ENCODE measurements around the gene KSR2.

DNA sequence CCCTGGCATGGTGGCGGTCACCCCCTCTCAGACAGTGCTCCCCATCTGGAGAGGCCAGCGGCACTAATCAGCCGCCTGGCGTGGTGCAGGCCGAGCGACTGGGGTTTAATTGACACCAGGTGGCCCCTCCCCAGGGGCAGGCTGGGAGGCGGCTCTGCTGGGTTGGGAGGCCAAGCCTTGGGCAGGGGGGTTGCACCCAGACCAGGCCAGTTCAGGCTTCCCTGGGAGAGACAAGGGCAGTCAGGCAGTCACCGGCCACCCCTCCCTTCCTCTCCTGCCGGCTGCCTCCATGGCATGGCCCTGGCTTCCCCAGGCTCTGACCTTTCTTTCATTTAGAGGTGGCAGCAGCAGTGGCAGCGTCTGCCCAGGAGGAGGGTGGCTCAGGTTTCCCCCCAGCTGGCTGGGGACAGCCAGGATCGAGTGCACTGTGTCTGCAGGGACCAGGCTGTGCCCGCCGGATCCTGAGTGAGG lies 529.2 kb downstream of the KSR2 start:
- no peak for TF ChIP-seq EZH2phosphoT487 (IDR thresholded peaks at IDR 0.05)
- TF ChIP-seq, protein P1, sequence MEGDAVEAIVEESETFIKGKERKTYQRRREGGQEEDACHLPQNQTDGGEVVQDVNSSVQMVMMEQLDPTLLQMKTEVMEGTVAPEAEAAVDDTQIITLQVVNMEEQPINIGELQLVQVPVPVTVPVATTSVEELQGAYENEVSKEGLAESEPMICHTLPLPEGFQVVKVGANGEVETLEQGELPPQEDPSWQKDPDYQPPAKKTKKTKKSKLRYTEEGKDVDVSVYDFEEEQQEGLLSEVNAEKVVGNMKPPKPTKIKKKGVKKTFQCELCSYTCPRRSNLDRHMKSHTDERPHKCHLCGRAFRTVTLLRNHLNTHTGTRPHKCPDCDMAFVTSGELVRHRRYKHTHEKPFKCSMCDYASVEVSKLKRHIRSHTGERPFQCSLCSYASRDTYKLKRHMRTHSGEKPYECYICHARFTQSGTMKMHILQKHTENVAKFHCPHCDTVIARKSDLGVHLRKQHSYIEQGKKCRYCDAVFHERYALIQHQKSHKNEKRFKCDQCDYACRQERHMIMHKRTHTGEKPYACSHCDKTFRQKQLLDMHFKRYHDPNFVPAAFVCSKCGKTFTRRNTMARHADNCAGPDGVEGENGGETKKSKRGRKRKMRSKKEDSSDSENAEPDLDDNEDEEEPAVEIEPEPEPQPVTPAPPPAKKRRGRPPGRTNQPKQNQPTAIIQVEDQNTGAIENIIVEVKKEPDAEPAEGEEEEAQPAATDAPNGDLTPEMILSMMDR (IDR thresholded peaks at IDR 0.05): no peak
